GM21576 (cell line): ENCODE results near the gene CALHM4.
"Not testable (repeated sequence)": the region's sequence is repeated elsewhere in the genome, so short reads cannot be mapped to it uniquely, and the experiment has no call there.

Source experiments
- ATAC-seq: cut with Tn5 transposase; IDR thresholded peaks from one replicate; pipeline ENCODE4 v1.9.1; 2021; ENCODE audit warnings: mild to moderate bottlenecking, moderate library complexity; ENCODE audit not compliant: unreplicated experiment

Gene CALHM4

DNA sequence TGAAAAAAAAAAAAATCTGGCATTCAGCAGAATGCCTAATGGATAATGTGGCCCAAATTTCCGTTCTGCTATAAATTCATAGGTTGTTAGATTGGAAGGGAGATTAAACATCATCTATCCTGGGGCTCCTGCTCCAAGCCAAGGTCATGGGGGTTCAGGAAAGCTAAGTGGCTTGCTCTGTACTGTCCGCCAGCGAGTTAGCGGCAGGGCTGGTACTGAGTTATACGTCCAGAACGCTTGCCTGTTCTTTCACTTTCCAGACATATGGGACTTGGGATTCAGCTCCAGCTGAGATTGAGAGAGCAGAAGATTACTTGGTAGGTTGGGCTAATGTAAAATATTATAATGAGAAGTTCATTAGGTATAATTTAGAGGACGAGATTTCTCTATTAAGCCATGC is 18.6 kb downstream of the CALHM4 start:
- ATAC-seq, result no peak

DNA sequence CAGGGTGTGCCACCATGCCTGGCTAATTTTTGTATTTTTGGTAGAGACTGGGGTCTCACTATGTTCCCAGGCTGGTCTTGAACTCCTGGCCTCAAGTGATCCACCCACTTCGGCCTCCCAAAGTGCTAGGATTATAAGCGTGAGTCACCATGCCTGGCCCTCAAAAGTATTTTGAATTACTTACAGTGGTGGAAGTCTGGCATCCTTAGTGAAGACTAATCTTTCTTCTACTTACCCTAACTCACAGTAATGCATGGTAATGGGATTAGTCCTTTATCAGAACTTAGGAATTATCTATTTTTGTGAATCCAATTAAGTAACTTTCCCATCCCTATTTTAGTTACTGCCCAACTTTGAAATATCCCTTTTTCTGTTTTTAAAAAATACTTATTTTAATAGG is 21.7 kb downstream of the CALHM4 start:
- ATAC-seq, result no peak

DNA sequence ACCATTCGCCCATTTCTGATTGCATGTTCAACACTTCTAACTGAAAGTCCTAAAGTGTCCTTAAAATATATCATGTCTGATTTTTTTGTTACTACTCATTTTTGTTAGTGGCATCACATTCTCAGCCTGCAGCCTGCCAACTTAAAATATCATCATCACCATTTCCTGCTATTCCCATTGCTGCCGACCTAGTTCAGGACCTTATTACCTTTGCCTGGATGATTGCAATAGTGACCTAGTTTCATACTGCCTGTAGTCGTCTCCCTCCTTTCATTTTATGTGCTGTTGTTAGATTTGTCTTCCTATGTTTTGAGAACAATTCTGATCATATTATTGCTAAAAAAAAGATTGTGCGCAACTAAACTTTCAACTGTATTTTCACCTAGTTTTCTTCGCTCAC is 23.9 kb downstream of the CALHM4 start:
- no peak for ATAC-seq

DNA sequence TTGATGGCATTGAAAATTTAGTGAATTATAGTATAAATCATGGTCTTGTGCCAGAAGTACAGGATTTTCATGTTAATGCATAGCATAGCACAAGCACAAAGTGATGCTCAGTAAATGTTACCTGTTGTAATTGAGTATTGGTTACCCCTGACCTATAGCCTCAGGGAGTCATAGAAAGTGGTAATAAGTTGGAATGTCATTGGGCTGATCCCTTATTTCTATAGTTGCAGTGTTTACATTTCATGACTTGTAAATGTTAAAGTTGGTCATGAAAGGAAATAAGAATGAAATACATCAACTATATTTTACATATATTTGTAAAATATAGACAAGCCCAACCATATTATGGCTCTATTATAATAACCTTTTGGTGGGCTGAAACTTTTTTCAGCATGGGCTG is 24.8 kb downstream of the CALHM4 start:
- no peak for ATAC-seq

DNA sequence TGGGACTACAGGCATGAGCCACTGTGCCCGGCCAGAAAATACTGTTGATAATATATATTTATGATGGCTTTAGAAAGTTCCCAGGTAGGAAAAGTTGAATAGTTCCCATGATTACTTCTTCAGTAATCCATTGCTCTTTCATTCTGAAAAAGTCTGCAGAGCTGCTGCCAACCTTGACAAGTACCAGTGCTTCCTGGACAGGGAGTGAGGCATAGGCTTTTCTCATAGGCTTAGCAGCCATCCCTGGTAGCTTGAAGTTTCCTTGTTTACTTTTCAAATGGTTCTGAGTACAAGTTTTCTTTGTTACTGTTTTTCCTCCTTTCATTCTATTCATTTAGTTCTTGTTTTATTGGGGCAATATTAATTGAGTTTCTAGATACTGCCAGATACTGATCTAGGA is 25.6 kb downstream of the CALHM4 start:
- ATAC-seq, result no peak

DNA sequence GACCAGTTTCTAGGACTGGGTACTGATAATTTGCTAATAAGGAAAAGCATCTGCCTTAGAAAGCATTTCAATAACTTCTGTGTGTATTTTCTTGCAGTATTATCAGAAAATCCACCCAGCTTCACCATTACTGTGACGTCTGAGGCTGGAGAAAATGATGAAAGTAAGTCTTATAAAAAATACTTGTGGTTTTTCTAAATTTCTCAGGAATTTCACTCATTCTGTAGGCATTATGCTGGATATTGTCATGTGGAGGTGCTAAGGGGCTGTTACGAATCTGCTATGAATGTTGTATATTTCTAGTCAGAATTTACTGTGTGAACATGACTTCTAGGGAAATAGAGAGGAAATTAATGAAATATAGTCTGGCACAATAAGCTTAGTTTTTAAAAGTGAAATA is 26.6 kb downstream of the CALHM4 start:
- no peak for ATAC-seq

DNA sequence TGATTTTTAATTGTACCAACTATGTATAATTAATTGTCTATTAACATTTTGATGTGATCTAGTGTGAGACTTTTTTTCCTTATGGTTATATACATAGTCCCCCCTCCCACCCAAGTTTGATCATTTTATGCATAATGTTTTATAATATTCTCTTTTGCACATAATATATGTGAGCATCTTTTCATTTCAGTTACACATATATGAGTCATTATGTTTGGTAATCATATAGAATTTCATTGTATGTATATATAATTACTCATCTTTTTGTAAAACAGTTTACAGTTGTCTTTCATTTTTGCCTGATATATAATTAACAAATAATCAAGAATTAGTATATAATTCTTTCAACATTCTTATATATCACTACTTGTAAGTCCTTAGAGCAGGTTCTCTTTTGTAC is 32.7 kb downstream of the CALHM4 start:
- ATAC-seq, result no peak

DNA sequence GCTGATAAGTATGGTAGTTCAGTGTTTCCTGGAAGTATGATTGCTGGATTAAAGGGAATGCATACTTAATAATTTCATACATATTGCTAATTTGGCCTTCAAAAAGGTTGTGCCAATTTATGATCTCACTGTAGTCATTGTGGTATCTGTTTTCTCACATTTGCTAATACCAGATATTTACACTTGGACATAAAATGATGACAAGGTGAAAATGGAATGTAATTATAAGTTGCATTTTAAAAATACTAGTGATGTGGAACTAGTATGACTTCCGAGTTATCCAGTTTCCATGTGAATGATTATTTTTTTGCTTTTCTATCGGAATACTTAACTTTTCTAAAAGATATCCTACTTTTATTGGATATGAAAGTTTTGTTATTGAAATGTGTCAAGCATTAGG is 33.2 kb downstream of the CALHM4 start:
- no peak for ATAC-seq

DNA sequence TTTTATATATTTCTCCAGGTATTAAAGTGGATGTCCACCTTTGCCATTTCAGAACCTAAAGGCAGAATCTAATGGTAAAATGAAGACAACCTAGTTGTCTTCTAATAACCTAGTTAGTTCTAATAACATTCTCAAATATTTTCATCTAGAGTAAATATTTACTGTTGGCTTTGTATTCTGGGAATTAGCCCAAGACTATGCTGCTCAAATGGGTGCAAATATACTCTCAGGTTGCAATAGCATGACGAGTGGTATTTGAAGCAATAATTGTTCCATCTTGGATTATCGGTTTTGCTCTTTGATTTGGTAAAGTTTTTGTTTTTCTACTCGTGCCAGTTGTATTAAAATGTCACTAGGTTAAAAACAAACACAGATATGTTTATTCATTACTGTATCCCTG is 41.7 kb downstream of the CALHM4 start:
- ATAC-seq, result no peak

DNA sequence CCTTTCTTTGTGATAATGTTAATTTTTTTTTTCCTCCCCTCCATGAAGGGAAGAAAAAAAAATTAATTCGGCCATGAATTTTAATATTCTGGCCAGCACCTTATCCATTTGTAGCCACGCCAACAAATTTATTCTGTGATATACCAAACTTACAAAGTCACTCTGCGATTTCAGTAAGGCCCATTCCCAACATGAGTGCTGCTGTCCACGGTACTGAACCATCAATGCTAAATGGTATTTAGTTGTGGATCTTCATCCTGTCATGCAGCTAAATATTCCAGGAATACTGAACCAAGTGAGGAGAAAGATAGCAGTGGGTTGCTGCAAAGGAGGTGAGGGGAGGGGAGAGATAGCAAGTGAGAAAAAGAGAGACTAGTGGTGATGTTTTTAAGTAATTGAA is 43.3 kb downstream of the CALHM4 start:
- ATAC-seq, result no peak

DNA sequence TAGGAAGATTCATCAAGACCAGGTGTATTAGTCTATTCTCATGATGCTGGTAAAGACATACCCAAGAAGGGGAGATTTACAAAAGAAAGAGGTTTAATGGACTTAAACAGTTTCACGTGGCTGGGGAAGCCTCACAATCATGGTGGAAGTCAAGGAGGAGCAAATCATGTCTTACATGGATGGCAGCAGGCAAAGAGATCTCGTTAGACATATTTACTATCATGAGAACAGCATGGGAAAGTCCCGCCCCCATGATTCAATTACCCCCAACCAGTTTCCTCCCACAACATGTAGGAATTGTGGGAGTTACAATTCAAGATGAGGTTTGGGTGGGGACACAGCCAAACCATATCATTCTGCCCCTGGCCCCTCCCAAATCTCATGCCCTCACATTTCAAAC is 50.4 kb downstream of the CALHM4 start:
- ATAC-seq, result not testable (repeated sequence)

DNA sequence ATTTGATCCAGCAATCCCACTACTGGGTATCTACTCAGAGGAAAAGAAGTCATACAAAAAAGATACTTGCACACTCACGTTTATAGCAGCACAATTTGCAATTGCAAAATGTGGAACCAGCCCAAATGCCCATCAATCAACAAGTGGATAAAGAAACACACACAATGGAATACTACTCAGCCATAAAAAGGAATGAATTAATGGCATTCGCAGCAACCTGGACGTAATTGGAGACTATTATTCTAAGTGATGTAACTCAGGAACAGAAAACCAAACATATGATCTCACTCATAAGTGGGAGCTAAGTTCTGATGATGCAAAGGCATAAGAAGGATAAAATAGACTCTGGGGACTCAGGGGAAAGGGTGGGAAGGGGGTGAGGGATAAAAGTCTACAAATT is 51.3 kb downstream of the CALHM4 start:
- not testable (repeated sequence) for ATAC-seq

DNA sequence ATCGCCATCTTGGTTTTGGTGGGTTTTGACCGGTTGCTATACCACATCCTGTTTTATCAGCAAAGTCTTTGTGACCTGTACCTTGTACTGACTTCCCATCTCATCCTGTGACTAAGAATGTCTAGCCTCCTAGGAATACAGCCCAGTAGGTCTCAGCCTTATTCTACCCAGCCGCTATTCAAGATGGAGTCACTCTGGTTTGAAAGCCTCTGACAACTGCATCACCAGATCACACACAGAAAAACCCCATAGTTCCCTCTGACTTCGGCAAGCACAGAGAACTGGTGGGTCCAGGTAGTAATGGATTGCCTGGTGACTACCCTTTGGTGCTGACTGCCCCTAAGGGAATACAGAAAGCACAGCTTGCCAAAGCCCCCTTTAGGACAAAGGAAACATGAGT is 52.4 kb downstream of the CALHM4 start:
- no peak for ATAC-seq
